CD4-positive, alpha-beta T cell treated with Interleukin-6 at 100 ng/mL for 8 hours (primary cell): ENCODE measurements around the gene SOWAHC.

Experiments
- DNase-seq: peaks from one replicate; pipeline ENCODE4 v3.0.0-alpha.2; 2020; ENCODE audit warnings: mixed read lengths, low spot score

The SOWAHC gene

DNA sequence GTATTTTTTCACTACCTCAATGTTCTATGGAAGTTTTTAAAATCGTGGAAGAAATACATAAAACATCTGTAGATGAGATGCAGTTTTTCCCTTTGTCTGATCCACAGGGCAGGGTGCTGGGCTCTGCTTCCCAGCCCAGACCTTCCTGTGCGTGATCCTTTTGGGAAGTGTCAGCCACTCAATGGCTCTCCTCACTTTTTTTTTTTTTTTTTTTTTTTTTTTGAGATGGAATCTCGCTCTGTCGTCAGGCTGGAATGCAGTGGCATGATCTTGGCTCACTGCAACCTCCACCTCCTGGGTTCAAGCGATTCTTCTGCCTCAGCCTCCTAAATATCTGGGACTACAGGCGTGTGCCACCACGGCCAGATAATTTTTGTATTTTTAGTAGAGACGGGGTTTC, 32.8 kb downstream of the SOWAHC start:
- no peak for DNase-seq

DNA sequence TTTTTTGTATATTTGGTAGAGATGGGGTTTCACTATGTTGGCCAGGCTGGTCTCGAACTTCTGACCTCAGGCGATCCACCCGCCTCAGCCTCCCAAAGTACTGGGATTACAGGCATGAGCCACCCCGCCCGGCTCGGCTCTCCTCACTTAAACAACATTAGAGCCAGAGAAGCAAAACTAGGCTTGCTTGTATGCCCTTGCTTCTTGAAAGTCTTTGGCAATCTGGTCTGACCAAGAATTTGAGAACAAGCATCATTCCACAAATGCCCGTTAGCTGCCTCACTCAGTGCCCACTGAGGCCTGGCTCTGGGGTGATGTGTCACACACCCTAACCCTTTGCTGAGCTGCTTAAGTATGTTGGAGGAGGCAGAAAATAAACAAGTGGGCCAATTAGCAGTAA, 33.5 kb downstream of the SOWAHC start:
- no peak for DNase-seq

DNA sequence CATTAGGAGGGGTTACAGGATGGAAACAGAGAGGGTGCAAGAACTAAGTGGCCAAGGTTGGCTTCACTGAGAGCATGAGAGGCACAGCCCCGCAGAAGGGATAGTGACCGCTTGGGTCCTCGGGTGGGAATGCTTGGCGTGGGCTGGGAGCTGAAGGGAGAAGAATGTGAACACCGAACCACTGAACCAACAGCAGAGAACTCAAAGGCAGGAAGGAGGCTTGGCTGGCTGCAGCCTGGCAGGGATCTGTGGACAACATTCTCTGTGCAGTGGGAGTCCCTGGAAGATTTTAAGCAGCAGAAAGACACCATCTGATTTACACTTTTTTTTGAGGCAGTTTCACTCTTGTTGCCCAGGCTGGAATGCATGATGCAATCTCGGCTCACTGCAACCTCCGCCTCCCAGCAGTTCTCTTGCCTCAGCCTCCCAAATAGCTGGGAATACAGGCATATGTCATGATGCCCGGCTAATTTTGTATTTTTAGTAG, 33.9 kb downstream of the SOWAHC start:
- DNase-seq: no peak

DNA sequence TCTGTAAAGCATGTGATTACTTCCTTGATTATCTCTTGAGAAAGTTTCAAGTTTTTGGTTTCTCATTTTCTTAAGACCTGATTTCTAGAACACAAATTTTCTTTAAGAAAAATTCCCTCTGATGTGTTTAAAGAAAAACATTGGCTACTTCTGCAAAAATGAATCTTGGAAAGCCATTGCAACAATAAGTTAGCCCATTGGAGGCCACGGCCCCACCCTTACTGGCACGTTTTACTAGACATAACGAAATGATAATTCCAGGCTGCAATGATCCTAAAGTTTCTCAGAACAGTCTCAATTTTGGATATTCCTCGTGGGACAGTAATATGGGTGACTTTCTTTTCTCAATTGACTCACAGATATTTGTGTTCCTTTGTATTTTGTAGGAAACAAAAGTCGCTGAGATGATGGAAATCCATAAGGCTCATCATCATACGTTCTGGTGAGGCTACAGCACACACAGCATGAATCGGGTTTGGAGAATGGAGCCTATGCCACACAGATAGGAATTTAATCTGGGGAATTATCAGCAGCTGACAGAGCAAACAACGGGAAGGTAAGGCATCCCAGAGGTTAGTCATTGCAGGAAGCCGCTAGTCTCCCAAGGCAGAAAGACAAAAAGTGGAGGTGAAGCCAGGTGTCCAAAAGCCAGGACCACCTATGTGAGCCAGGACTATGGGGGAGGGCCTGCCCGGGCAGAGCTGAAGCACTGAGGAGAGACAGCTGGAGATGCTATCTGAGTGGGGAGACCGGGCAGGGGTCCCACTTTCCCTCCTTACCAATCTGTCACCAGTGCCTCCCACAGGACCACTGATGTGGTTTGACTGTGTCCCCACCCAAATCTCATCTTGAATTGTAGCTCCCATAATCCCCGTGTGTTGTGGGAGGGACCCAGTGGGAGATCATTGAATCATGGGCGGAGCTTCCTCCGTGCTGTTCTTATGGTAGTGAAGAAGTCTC, 35.9 kb downstream of the SOWAHC start:
- DNase-seq: no peak

DNA sequence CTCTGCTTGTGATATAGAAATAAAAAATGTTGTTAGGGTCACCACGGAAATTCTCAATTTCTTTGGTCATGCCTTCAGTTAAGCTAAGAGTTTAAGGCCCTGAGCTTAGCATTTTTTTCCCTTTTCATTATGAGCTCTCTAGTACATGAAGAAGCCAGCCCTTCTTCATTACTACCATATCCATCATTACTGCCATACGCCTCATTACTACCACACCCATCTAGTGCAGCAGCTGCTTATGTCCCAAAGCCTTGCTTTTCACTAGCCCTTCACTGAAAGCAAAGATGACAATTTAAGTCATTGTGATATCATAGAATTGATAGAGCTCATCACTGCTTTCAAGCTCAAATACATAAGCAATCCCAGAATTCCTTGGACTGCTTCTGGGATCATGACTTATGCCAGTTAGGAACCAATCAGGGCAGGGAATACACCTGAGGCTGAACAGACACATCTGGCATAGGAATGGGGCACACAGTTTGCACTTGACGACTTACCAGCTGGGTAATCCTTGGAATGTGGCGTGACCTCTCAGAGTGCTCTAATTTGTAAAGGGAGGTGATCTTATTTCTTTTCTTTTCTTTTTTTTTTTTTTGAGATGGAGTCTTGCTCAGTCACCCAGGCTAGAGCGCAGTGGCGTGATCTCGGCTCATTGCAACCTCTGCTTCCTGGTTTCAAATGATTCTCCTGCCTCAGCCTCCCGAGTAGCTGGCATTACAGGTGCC, 40.3 kb downstream of the SOWAHC start:
- DNase-seq: no peak

DNA sequence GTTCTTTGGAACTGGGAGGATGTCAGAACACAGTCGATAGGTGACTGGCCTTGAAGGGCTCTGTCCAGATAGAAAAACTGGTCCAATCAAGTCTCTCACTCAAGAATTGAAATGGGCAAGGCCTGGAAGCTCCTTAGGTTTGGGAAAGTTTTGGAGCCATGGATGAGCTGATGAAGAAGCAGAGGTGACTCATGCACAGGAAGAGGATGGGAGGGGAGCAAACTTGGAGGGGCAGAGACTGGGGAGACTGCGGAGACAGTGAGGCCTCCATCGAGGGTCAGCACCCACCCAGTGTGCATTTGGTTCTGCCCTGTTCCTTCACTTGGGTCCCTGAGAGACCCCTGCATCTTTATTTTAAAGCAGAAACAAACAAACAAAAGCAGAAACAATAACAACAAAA, 41.1 kb downstream of the SOWAHC start:
- DNase-seq: no peak

DNA sequence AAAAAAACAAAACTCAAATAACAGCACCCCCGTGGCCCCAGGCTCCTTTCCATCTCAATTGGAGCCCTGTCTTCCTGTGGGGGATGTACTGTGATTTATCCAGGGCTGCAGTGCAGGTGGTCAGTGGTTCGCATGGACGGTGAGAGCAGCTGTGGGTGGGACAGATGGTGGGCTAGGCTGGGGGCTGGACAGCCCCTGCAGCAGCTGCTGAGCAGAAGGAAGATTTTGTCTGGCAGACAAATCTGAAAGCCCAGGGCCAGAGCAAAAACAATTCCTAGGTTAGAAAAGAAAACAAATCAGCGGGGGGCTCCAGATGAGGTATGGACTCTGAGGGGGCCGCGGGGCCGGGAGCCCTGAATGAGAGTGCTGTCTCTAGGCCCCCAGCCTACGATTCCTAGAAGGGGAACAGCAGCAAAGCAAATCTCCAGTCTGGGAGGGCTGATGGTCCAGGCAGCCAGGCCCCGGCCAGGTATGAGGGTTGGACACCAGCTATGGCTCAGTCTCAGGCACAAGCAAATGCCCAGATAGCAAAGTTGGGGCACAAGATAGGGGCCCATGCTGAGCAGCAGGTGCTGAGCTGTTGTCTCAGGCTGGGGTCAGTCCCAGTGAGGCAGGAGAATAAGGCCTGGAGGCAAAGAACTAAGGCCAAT, 45.4 kb downstream of the SOWAHC start:
- DNase-seq: no peak

DNA sequence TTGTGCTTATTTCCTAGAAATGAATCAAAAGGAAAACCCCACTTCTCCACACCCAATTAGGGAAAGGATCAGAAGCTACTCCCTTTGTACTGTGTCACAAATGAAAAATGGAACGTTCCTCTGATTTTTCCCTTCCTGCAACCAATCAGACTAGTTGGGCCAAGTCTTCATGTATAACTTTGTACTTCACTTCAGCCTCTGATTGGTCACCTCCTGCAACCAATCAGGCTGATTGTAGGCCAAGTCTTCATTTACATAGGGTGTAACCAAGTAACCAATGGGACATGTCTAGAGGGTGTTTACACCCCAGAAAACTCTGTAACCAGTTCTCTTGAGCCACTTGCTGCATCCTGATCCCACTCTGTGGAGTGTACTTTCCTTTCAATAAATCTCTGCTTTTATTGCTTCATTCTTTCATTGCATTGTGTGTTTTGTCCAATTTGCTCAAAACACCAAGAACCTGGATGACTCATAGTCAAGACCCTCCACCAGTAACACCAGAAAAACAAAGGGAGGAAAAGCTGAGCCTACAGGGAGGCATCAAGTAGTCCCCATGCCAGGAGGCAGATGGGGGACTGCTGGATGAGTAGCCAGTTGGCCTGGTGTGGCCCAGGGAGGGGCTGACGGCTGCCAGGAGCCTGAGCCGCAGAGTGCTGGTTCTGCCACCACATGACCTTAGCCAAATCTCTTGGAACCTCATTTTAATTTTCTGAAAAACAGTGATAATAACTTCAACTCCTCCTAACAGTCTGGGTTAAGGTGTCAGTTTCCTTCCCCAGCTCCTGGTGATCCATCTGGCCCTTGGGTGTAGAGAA, 46.1 kb downstream of the SOWAHC start:
- DNase-seq: no peak

DNA sequence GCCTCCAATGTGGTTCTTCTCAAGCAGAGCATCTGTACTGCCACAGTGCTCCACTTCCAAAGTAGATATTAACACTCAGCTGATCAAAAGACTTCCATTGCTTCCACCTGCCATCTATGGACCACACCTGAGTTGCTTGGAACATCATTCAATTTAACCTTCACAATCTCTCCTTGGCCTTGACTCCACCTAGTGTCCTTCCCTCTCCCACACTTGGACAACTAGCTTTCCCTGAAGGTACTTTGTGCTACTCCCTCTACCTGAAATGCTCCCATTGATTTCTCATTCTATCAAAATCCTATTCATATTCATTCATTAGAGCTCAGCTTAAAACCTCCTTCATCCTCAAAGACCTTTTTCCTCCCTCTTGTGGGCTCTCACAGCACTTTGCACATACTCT, 48.7 kb downstream of the SOWAHC start:
- no peak for DNase-seq

DNA sequence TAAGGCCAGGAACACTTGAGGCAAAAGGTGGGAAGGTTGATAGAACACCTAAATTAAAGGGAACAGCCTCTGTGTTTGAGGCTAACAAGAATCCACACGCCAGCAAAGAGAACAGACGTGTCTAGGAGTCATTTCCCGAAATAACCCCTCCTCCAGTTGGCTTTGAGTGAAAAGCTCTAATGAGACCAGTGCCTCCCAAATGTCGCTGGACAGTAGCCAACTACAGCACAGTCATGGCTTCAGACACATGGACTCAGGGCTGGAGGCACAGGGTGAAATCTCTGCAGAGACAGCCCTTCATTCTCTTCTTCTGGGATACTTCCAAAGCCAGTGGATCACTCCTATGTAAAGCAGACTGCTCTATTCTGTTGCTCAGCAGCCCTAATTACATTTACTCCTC, 49.6 kb downstream of the SOWAHC start:
- no peak for DNase-seq

DNA sequence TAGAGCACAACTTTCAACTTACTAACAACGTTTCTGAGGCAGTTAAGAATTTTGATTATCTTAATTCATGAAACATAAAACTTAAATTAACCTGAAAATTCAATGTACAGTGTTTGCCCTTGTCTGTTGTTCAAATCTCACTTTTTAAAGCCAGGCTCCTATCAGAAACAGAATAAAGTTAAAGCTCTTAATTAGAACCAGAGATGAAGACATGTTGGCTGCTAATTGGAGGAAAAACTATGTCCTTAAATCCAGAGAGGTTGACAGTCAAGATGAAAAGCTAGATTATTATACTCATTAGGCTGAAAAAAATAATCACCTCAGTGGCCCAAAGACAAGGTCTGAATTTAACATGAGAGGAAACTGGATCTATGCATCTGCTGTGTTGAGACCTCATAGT, 52.3 kb downstream of the SOWAHC start:
- DNase-seq: no peak
